Fibroblast of pulmonary artery (primary cell): ENCODE measurements around the gene SMYD2.

Source experiments
- DNase-seq: peaks from one replicate; pipeline ENCODE4 v3.0.0-alpha.2; 2010; ENCODE audit warnings: low read depth
- H3K4me3 ChIP-seq: replicated peaks from 2 replicates; pipeline ENCODE4 v1.5.1; 2011; ENCODE audit warnings: low read depth, mild to moderate bottlenecking, control low read depth, low read length, moderate library complexity
- TF ChIP-seq, protein P1 (sequence below): IDR thresholded peaks from 2 replicates; pipeline ENCODE4 v1.5.1; 2011; ENCODE audit warnings: mild to moderate bottlenecking, control low read depth, low read length, inconsistent platforms; ENCODE audit errors: missing control alignments

Gene SMYD2

GRCh38 chr1:214319938-214320337 is 39.0 kb downstream of the SMYD2 start:
- no peak overlapping the region for H3K4me3 ChIP-seq
- TF ChIP-seq, protein P1, sequence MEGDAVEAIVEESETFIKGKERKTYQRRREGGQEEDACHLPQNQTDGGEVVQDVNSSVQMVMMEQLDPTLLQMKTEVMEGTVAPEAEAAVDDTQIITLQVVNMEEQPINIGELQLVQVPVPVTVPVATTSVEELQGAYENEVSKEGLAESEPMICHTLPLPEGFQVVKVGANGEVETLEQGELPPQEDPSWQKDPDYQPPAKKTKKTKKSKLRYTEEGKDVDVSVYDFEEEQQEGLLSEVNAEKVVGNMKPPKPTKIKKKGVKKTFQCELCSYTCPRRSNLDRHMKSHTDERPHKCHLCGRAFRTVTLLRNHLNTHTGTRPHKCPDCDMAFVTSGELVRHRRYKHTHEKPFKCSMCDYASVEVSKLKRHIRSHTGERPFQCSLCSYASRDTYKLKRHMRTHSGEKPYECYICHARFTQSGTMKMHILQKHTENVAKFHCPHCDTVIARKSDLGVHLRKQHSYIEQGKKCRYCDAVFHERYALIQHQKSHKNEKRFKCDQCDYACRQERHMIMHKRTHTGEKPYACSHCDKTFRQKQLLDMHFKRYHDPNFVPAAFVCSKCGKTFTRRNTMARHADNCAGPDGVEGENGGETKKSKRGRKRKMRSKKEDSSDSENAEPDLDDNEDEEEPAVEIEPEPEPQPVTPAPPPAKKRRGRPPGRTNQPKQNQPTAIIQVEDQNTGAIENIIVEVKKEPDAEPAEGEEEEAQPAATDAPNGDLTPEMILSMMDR = peak; percentile 23
- DNase-seq = no peak

DNA sequence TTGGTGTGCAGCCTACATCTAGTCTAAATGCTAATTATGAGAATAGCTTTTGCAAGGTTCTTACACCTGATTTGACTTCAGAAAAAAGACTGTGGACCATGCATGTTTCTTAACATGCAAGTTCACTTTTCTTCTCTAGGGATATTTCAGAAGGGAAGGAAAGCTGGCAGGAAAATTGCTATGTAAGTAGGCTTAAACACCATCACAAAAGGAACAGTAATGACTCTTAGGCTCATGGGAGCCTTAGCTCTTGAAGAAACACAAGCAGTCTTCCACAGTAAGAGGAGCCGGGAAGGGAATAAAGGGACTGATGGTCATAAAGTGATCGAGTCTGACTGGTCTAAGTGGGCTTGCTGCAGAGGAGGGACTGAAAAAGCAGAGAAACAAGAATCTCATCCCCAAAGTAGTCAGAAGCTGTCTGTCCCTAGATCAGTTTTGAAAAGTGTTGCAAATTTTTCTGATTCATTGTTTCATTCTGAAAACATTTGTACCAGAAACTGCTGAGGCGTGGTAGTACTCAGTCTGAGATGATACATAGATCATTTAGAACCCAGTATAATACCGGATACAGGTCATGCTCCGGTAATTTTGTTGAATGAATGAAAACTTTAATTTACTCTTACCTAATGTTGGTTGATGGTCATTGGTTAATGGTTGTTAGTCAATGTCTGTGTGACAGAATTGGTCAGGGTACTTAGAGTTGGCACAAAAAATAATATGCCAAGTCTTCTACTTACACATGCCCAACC is 40.9 kb downstream of the SMYD2 start:
- no peak for DNase-seq
- TF ChIP-seq, protein P1 = no peak
- no peak overlapping the region for H3K4me3 ChIP-seq

DNA sequence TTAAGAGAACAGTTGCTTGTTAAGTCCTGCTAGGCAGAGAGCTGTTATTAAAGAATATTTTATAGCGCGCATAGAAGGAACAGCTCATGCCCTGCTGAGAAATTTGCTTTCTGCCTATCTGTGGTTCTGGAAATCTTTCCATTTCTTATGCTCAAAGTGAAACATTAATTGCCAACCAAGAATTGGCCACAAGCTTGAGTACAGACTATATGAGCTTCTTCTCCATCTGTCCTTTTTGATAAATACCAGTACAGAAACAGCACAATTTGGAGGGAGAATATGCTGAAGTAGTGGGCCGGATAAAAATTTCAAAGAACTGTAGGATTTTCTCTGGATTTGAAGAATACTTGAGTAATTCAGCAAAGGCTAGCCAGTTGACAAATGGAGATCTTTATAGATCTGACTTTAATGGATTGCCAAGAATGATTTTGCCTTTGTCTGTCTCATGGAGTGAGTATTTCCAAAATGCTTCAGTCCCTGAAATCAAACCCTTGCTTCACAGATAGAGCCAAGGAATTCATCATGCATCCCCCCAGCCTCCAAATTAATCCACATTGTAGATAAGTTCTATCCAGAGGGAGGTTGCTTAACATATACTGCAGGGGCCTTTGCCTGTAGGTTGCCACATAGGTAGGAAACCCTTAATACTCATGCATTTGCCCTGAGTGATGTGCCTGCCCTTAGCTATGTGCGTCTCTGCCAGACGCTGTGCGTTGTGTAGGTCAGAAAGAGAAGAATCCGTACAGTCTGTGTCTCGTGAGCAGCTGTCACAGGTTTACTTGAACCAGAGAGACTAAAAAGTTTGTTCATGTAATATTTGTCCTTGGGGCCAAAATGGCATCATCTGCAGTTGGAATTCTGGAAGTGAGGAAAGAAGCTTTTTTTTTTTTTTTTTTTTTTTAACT is 44.2 kb downstream of the SMYD2 start:
- H3K4me3 ChIP-seq = no peak overlapping the region
- DNase-seq = no peak
- TF ChIP-seq, protein P1 = no peak

- TF ChIP-seq, protein P1 = no peak
- DNase-seq = no peak
- no peak overlapping the region for H3K4me3 ChIP-seq
These were observed 45.4 kb downstream of the SMYD2 start for GRCh38 chr1:214326406-214326805.

- H3K4me3 ChIP-seq = no peak overlapping the region
- TF ChIP-seq, protein P1 = no peak
- no peak for DNase-seq
These were observed 46.6 kb downstream of the SMYD2 start for GRCh38 chr1:214327514-214327913.

GRCh38 chr1:214328770-214329469 is 48.0 kb downstream of the SMYD2 start:
- TF ChIP-seq, protein P1 = peak; percentile 95
- DNase-seq = peak; percentile 83
- H3K4me3 ChIP-seq = no peak overlapping the region
